HEK293 (cell line): ENCODE results near the gene PRPF31.

Experiments
- CTCF ChIA-PET: fragments of 350-600 bp; formaldehyde crosslinking; extraction: SDS; loops from one replicate; lab custom pipeline; 2021; ENCODE audit warnings: antibody characterized with exemption; lab: Yijun Ruan, JAX
- POLR2A ChIA-PET: fragments of 300-600 bp; formaldehyde crosslinking; extraction: SDS; loops from one replicate; lab custom pipeline; 2020; ENCODE audit warnings: antibody characterized with exemption, inconsistent platforms; lab: Yijun Ruan, JAX
- H3K27ac ChIP-seq: fragments of 200-500 bp; sonication (Bioruptor generic); 2 replicates; pipeline ENCODE4 v1.5.1; 2014; ENCODE audit warnings: low read depth, low read length, control low read depth, inconsistent platforms; ENCODE audit errors: extremely low read depth
- H3K36me3 ChIP-seq, 2 experiments: fragments of 200-500 bp in 1 of 2; sonication (Bioruptor generic) in 1 of 2; 1 replicate in 1 of 2; 2 replicates in 1 of 2; pipeline ENCODE4 v1.5.1; 2014 to 2017; ENCODE audit warnings: inconsistent platforms in 2 of 2, low read length in 2 of 2; ENCODE audit not compliant: control insufficient read depth in 2 of 2, insufficient read depth in 1 of 2
- H3K4me1 ChIP-seq: fragments of 200-500 bp; sonication (Bioruptor generic); 2 replicates; pipeline ENCODE4 v1.5.1; 2014; ENCODE audit warnings: mild to moderate bottlenecking, low read length, inconsistent platforms; ENCODE audit not compliant: control insufficient read depth, insufficient read depth
- H3K4me3 ChIP-seq: 2 replicates; pipeline ENCODE4 v1.5.1; 2011; ENCODE audit warnings: low read depth, mild to moderate bottlenecking, control low read depth, low read length, moderate library complexity
- H3K9me3 ChIP-seq: fragments of 200-500 bp; sonication (Bioruptor generic); 2 replicates; pipeline ENCODE4 v1.5.1; 2014; ENCODE audit warnings: low read depth, low read length, inconsistent platforms; ENCODE audit not compliant: control insufficient read depth, insufficient read depth
- BCL11B ChIP-seq: fragments of 450-650 bp; formaldehyde crosslinking; IDR thresholded peaks from 2 replicates; pipeline ENCODE4 v1.5.1; 2016; ENCODE audit warnings: low read depth, missing biosample characterization, missing genetic modification characterization
- HOXC10 ChIP-seq: sonication (generic); formaldehyde crosslinking; IDR thresholded peaks from 2 replicates; pipeline ENCODE4 v1.8.1; 2023; ENCODE audit warnings: mild to moderate bottlenecking, missing genetic modification reagents
- KLF10 ChIP-seq: fragments of 450-650 bp; IDR thresholded peaks from 2 replicates; pipeline ENCODE4 v1.5.1; 2018; ENCODE audit warnings: missing biosample characterization, mild to moderate bottlenecking, missing genetic modification characterization
- PATZ1 ChIP-seq: fragments of 450-650 bp; formaldehyde crosslinking; IDR thresholded peaks from 2 replicates; pipeline ENCODE4 v1.5.1; 2016; ENCODE audit warnings: missing biosample characterization, missing genetic modification characterization
- PRDM10 ChIP-seq: fragments of 450-650 bp; formaldehyde crosslinking; IDR thresholded peaks from 2 replicates; pipeline ENCODE4 v1.5.1; 2016; ENCODE audit warnings: missing biosample characterization, missing genetic modification characterization
- REST ChIP-seq: fragments of 450-650 bp; formaldehyde crosslinking; IDR thresholded peaks from 2 replicates; pipeline ENCODE4 v1.5.1; 2016; ENCODE audit warnings: missing biosample characterization, missing genetic modification characterization
- ZBTB11 ChIP-seq: fragments of 450-650 bp; formaldehyde crosslinking; conservative IDR thresholded peaks from 2 replicates; pipeline ENCODE4 v1.5.1; 2016; ENCODE audit warnings: low read depth, missing biosample characterization, missing genetic modification characterization
- ZNF133 ChIP-seq: fragments of 450-650 bp; formaldehyde crosslinking; IDR thresholded peaks from 2 replicates; pipeline ENCODE4 v1.5.1; 2016; ENCODE audit warnings: missing biosample characterization, missing genetic modification characterization
- ZNF138 ChIP-seq: fragments of 450-650 bp; formaldehyde crosslinking; IDR thresholded peaks from 2 replicates; pipeline ENCODE4 v1.5.1; 2016; ENCODE audit warnings: missing biosample characterization, missing genetic modification characterization, borderline replicate concordance
- ZNF19 ChIP-seq: fragments of 450-650 bp; formaldehyde crosslinking; IDR thresholded peaks from 2 replicates; pipeline ENCODE4; 2016; ENCODE audit warnings: missing biosample characterization, missing genetic modification characterization, low read depth
- ZNF248 ChIP-seq: fragments of 450-650 bp; formaldehyde crosslinking; IDR thresholded peaks from 2 replicates; pipeline ENCODE4 v1.5.1; 2017; ENCODE audit warnings: missing biosample characterization, missing genetic modification characterization
- ZNF26 ChIP-seq: fragments of 450-650 bp; formaldehyde crosslinking; IDR thresholded peaks from 2 replicates; pipeline ENCODE4 v1.5.1; 2016; ENCODE audit warnings: missing biosample characterization, missing genetic modification characterization
- ZNF274 ChIP-seq, 2 experiments: fragments of 200-500 bp in 1 of 2; fragments of 450-650 bp in 1 of 2; sonication (Bioruptor generic) in 1 of 2; formaldehyde crosslinking in 1 of 2; IDR thresholded peaks; 2 replicates each; pipeline versions ENCODE4 v1.5.1 to v1.6.1; 2014 to 2016; ENCODE audit warnings: borderline replicate concordance in 1 of 2, inconsistent platforms in 1 of 2, low read length in 1 of 2, missing biosample characterization in 1 of 2, missing genetic modification characterization in 1 of 2
- ZNF280C ChIP-seq: fragments of 450-650 bp; formaldehyde crosslinking; IDR thresholded peaks from 2 replicates; pipeline ENCODE4 v1.5.1; 2016; ENCODE audit warnings: missing biosample characterization, missing genetic modification characterization
- ZNF521 ChIP-seq: fragments of 450-650 bp; formaldehyde crosslinking; IDR thresholded peaks from 2 replicates; pipeline ENCODE4 v1.5.1; 2017; ENCODE audit warnings: missing biosample characterization, mild to moderate bottlenecking, missing genetic modification characterization
- ZNF544 ChIP-seq: fragments of 450-650 bp; formaldehyde crosslinking; IDR thresholded peaks from 2 replicates; pipeline ENCODE4 v1.5.0; 2017; ENCODE audit warnings: missing biosample characterization, missing genetic modification characterization
- ZNF677 ChIP-seq: fragments of 450-650 bp; IDR thresholded peaks from 2 replicates; pipeline ENCODE4 v1.5.0; 2018; ENCODE audit warnings: missing biosample characterization, mild to moderate bottlenecking, missing genetic modification characterization, moderate library complexity

PRPF31 gene

GRCh38 chr19:54159352-54160181 is 44.0 kb downstream of the PRPF31 start, which contains the start of gene LENG1:
Gene LENG1, minus strand, starts transcription at chr19:54159721. Its CDS starts 26 bp downstream, at chr19:54159695.
- ChIA-PET POLR2A (interaction anchor here (1.3 to 3.2 kb wide), 11 partner anchors 9 to 50 kb away, joined by 4 to 60 read pairs (median 11); partner anchors contain the start of genes CNOT3, MBOAT7, PRPF31 and RPS9), CTCF (interaction anchor here (0.7 to 1.9 kb wide), 8 partner anchors 9 to 231 kb away, joined by 3 to 15 read pairs (median 4); partner anchors contain the start of gene CNOT3)
- H3K27ac ChIP-seq: peak within 1 kb of the TSS; percentile 78
- peak within 1 kb of the TSS; percentile 96 for H3K4me3 ChIP-seq
- peaks cover 12 to 33% of the 10 kb centered on the region in 2 experiments for H3K36me3 ChIP-seq
- peaks cover 4% of the 10 kb centered on the region; the same call in 1 of the 2 replicates for H3K4me1 ChIP-seq
- no peaks in the 10 kb centered on the region for H3K9me3 ChIP-seq
- TF ChIP-seq ZNF521 (no peak), ZNF274 (IDR thresholded peaks at IDR 0.05; ENCODE audit: low read length) (no peak), ZNF274 (tag by site-specific recombination; IDR thresholded peaks at IDR 0.05; ENCODE audit: borderline replicate concordance) (no peak), BCL11B (no peak), ZNF138 (no peak), ZNF677 (no peak), ZBTB11 (tag by site-specific recombination) (peak; percentile 93), PATZ1 (tag by site-specific recombination) (0 out of 2 replicates have a peak, but pooled peaks have one; percentile 27), ZNF19 (no peak), ZNF248 (no peak), REST (tag by site-specific recombination) (no peak), ZNF544 (tag by site-specific recombination) (no peak), PRDM10 (tag by site-specific recombination) (no peak), HOXC10 (0 out of 2 replicates have a peak, but pooled peaks have one; percentile 13), KLF10 (no peak), ZNF280C (tag by site-specific recombination) (no peak), ZNF26 (no peak), ZNF133 (tag by site-specific recombination) (no peak)
